MCF 10A (cell line): ENCODE results near the gene DOCK11. TPM values are rescaled to one million over a fixed set of nuclear protein-coding genes. Genes with fewer than 3 reads are reported as not detected.

Experiments
- BruUV-seq: library from RNA; stranded (reverse); fragments of 400-500 nt; replicated peaks from 2 replicates; lab custom pipeline; 2021; lab: Mats Ljungman, UMichigan
- CTCF ChIA-PET: fragments of 300-600 bp; sonication (Branson Sonifier 250); formaldehyde crosslinking; extraction: SDS; loops from one replicate; lab custom pipeline; 2021; ENCODE audit warnings: antibody characterized with exemption, inconsistent platforms; lab: Yijun Ruan, JAX
- POLR2A ChIA-PET: fragments of 300-600, 350-650 bp; sonication (Branson Sonifier 250); formaldehyde crosslinking; extraction: SDS; loops from one replicate; lab custom pipeline; 2020; ENCODE audit warnings: antibody characterized with exemption, inconsistent platforms; lab: Yijun Ruan, JAX
- DNase-seq: peaks from one replicate; pipeline ENCODE4 v3.0.0-alpha.2; 2018; ENCODE audit not compliant: unreplicated experiment
- H3K27ac Mint-ChIP-seq: one replicate; pipeline ENCODE4 v1.8.0; 2022; ENCODE audit warnings: mild to moderate bottlenecking, low read depth, mixed read lengths; ENCODE audit not compliant: unreplicated experiment
- H3K27me3 Mint-ChIP-seq: one replicate; pipeline ENCODE4 v1.8.0; 2022; ENCODE audit warnings: mixed read lengths; ENCODE audit not compliant: insufficient read depth, unreplicated experiment
- H3K36me3 Mint-ChIP-seq: one replicate; pipeline ENCODE4 v1.8.0; 2022; ENCODE audit warnings: mild to moderate bottlenecking, moderate library complexity, mixed read lengths; ENCODE audit not compliant: insufficient read depth, unreplicated experiment
- H3K4me1 Mint-ChIP-seq: one replicate; pipeline ENCODE4 v1.8.0; 2022; ENCODE audit warnings: mixed read lengths; ENCODE audit not compliant: insufficient read depth, unreplicated experiment
- H3K4me3 Mint-ChIP-seq: one replicate; pipeline ENCODE4 v1.8.0; 2022; ENCODE audit warnings: mild to moderate bottlenecking, moderate library complexity, mixed read lengths; ENCODE audit not compliant: unreplicated experiment
- H3K9me3 Mint-ChIP-seq: one replicate; pipeline ENCODE4 v1.8.0; 2022; ENCODE audit warnings: mixed read lengths; ENCODE audit not compliant: unreplicated experiment
- CTCF ChIP-seq: fragments of 200-600 bp; IDR thresholded peaks from one replicate; pipeline ENCODE4 v1.8.0; 2022; ENCODE audit warnings: antibody characterized with exemption, mild to moderate bottlenecking; ENCODE audit not compliant: unreplicated experiment
- intact Hi-C: fragments of 100-400 bp; cut with micrococcal nuclease; formaldehyde crosslinking; loops from 2 replicates; pipeline ENCODE4 v1.14.1; 2022
- total RNA-seq: library from RNA; stranded (reverse); gene quantifications from 2 replicates; pipeline ENCODE4 v1.2.3, GENCODE V29; 2022

DOCK11 gene
- total RNA-seq, 1 experiment from 2014 or later, result 1.9 TPM

- Mint-ChIP-seq H3K27me3 (no peaks in the 10 kb centered on the region), H3K9me3 (no peaks in the 10 kb centered on the region), H3K36me3 (no peaks in the 10 kb centered on the region), H3K4me1 (no peaks in the 10 kb centered on the region), H3K27ac (no peak overlapping the region), H3K4me3 (no peak overlapping the region)
- ChIA-PET CTCF (interaction anchor here (0.6 to 1.0 kb wide), 4 partner anchors 13 to 568 kb away, joined by 3 read pairs; no protein-coding TSS in a partner anchor), POLR2A (interaction anchor here (0.8 kb wide), 1 partner anchor 72 kb away, joined by 5 read pairs; no protein-coding TSS in a partner anchor)
- intact Hi-C loops, result no loop called here
- DNase-seq, result no peak
- TF ChIP-seq CTCF, result no peak
- BruUV-seq, result no TSS peak
These were observed 161.8 kb downstream of the DOCK11 start for GRCh38 chrX:118657413-118657812.

- H3K4me1 Mint-ChIP-seq, result no peaks in the 10 kb centered on the region
These were observed 164.5 kb downstream of the DOCK11 start for GRCh38 chrX:118660085-118660484.

GRCh38 chrX:118665204-118665603 lies 169.6 kb downstream of the DOCK11 start:
- POLR2A ChIA-PET, result no interaction called here
- Mint-ChIP-seq H3K4me1 (no peaks in the 10 kb centered on the region), H3K27me3 (peaks cover 42% of the 10 kb centered on the region), H3K4me3 (no peak overlapping the region), H3K27ac (no peak overlapping the region), H3K36me3 (peaks cover 7% of the 10 kb centered on the region), H3K9me3 (no peaks in the 10 kb centered on the region)
- TF ChIP-seq CTCF, result no peak
- no TSS peak for BruUV-seq
- intact Hi-C loops, result no loop called here
- CTCF ChIA-PET, result interaction anchor here (0.7 kb wide), 1 partner anchor 34 kb away, joined by 3 read pairs; no protein-coding TSS in a partner anchor
- no peak for DNase-seq

More at GRCh38 chrX:118660085-118660484, 164.5 kb downstream of the DOCK11 start:
- Mint-ChIP-seq H3K9me3 (no peaks in the 10 kb centered on the region), H3K27ac (no peak overlapping the region), H3K27me3 (peaks cover 24% of the 10 kb centered on the region), H3K4me3 (no peak overlapping the region), H3K36me3 (peaks cover 7% of the 10 kb centered on the region)
- POLR2A ChIA-PET, result no interaction called here
- no TSS peak for BruUV-seq
- CTCF ChIA-PET, result interaction anchor here (1.5 kb wide), 1 partner anchor 147 kb away, joined by 8 read pairs; no protein-coding TSS in a partner anchor
- no peak for TF ChIP-seq CTCF
- intact Hi-C loops, result no loop called here
- DNase-seq, result no peak

- Mint-ChIP-seq H3K36me3 (peaks cover 7% of the 10 kb centered on the region), H3K4me3 (no peak overlapping the region), H3K27me3 (peaks cover 42% of the 10 kb centered on the region), H3K4me1 (no peaks in the 10 kb centered on the region), H3K27ac (no peak overlapping the region), H3K9me3 (no peaks in the 10 kb centered on the region)
- intact Hi-C loops, result no loop called here
- BruUV-seq, result no TSS peak
- no peak for TF ChIP-seq CTCF
- DNase-seq, result no peak
- ChIA-PET CTCF (no interaction called here), POLR2A (no interaction called here)
These were observed 170.9 kb downstream of the DOCK11 start for GRCh38 chrX:118666521-118666920.
